ENCODE results near the gene CACNA1G. TPM values are rescaled to one million over a fixed set of nuclear protein-coding genes. Genes with fewer than 3 reads are reported as not detected.

CACNA1G gene
- total and polyA plus RNA-seq, 4 donors: 0.29 to 2.8 TPM; not detected in 2

- no peaks in the 10 kb centered on the region for H3K36me3 ChIP-seq (ENCODE audit: control insufficient read depth in 1 of 2, insufficient read depth in 2 of 2, low read length in 1 of 2)
- H3K27ac ChIP-seq (ENCODE audit: low read depth in 1 of 2, low read length in 2 of 2): no peak overlapping the region
- ATAC-seq (ENCODE audit: low FRiP score) (no peak), DNase-seq (no peak)
- 85% methylated on average over 13 of the region's 13 CpGs for WGBS, 2 donors
- intact Hi-C loops (cut with DNase I): no loop called here
- H3K9me3 ChIP-seq (ENCODE audit: control insufficient read depth, low read length): no peaks in the 10 kb centered on the region
- no peaks in the 10 kb centered on the region for H3K4me1 ChIP-seq (ENCODE audit: control insufficient read depth in 1 of 2, insufficient read depth in 2 of 2, low read length in 2 of 2)
- no peaks in the 10 kb centered on the region for H3K27me3 ChIP-seq (ENCODE audit: control insufficient read depth in 1 of 2, insufficient read depth in 2 of 2, low read length in 1 of 2)
- H3K4me3 ChIP-seq (ENCODE audit: low read length in 2 of 2): no peak overlapping the region
These were observed 41.4 kb downstream of the CACNA1G start for GRCh38 chr17:50601823-50602375.

- H3K27ac ChIP-seq (ENCODE audit: low read depth in 1 of 2, low read length in 2 of 2): no peak overlapping the region
- WGBS, 2 donors: 94 to 96% methylated on average over 18 of the region's 18 CpGs
- H3K4me3 ChIP-seq (ENCODE audit: low read length in 2 of 2): no peak overlapping the region
- no peaks in the 10 kb centered on the region for H3K4me1 ChIP-seq (ENCODE audit: control insufficient read depth in 1 of 2, insufficient read depth in 2 of 2, low read length in 2 of 2)
- DNase-seq (no peak), ATAC-seq (ENCODE audit: low FRiP score) (no peak)
- no peaks in the 10 kb centered on the region for H3K27me3 ChIP-seq (ENCODE audit: control insufficient read depth in 1 of 2, insufficient read depth in 2 of 2, low read length in 1 of 2)
- H3K9me3 ChIP-seq (ENCODE audit: control insufficient read depth, low read length): no peaks in the 10 kb centered on the region
- no peaks in the 10 kb centered on the region for H3K36me3 ChIP-seq (ENCODE audit: control insufficient read depth in 1 of 2, insufficient read depth in 2 of 2, low read length in 1 of 2)
- intact Hi-C loops (cut with DNase I): no loop called here
These were observed 42.3 kb downstream of the CACNA1G start for GRCh38 chr17:50602836-50603235.

- no peaks in the 10 kb centered on the region for H3K36me3 ChIP-seq (ENCODE audit: control insufficient read depth in 1 of 2, insufficient read depth in 2 of 2, low read length in 1 of 2)
- H3K27me3 ChIP-seq (ENCODE audit: control insufficient read depth in 1 of 2, insufficient read depth in 2 of 2, low read length in 1 of 2): no peaks in the 10 kb centered on the region
- no peak for DNase-seq
- H3K9me3 ChIP-seq (ENCODE audit: control insufficient read depth, low read length): no peaks in the 10 kb centered on the region
- H3K4me3 ChIP-seq (ENCODE audit: low read length in 2 of 2): no peak overlapping the region
- H3K4me1 ChIP-seq (ENCODE audit: control insufficient read depth in 1 of 2, insufficient read depth in 2 of 2, low read length in 2 of 2): no peaks in the 10 kb centered on the region
- no peak overlapping the region for H3K27ac ChIP-seq (ENCODE audit: low read depth in 1 of 2, low read length in 2 of 2)
- WGBS, 2 donors: 89% methylated on average over 9 of the region's 9 CpGs
- ATAC-seq (ENCODE audit: low FRiP score): no peak
- intact Hi-C loops (cut with DNase I): no loop called here
These were observed 42.8 kb downstream of the CACNA1G start for GRCh38 chr17:50603340-50603739.

- Histone ChIP-seq H3K27me3 (ENCODE audit: control insufficient read depth in 1 of 2, insufficient read depth in 2 of 2, low read length in 1 of 2) (no peaks in the 10 kb centered on the region), H3K27ac (ENCODE audit: low read depth in 1 of 2, low read length in 2 of 2) (no peak overlapping the region), H3K36me3 (ENCODE audit: control insufficient read depth in 1 of 2, insufficient read depth in 2 of 2, low read length in 1 of 2) (no peaks in the 10 kb centered on the region), H3K4me1 (ENCODE audit: control insufficient read depth in 1 of 2, insufficient read depth in 2 of 2, low read length in 2 of 2) (no peaks in the 10 kb centered on the region), H3K9me3 (ENCODE audit: control insufficient read depth, low read length) (no peaks in the 10 kb centered on the region), H3K4me3 (ENCODE audit: low read length in 2 of 2) (no peak overlapping the region)
- intact Hi-C loops (cut with DNase I): no loop called here
- peak; percentile 81 to 83 for DNase-seq
- WGBS, 2 donors: 0 to 2% methylated on average over 13 of the region's 13 CpGs
- peak; percentile 74 for ATAC-seq (ENCODE audit: low FRiP score)
These were observed 44.0 kb downstream of the CACNA1G start for GRCh38 chr17:50604513-50604912.

- H3K4me3 ChIP-seq (ENCODE audit: low read length in 2 of 2): no peak overlapping the region
- H3K9me3 ChIP-seq (ENCODE audit: control insufficient read depth, low read length): no peaks in the 10 kb centered on the region
- intact Hi-C loops (cut with DNase I): no loop called here
- H3K27ac ChIP-seq (ENCODE audit: low read depth in 1 of 2, low read length in 2 of 2): no peak overlapping the region
- ATAC-seq (ENCODE audit: low FRiP score): no peak
- no peaks in the 10 kb centered on the region for H3K4me1 ChIP-seq (ENCODE audit: control insufficient read depth in 1 of 2, insufficient read depth in 2 of 2, low read length in 2 of 2)
- no peak for DNase-seq
- no peaks in the 10 kb centered on the region for H3K27me3 ChIP-seq (ENCODE audit: control insufficient read depth in 1 of 2, insufficient read depth in 2 of 2, low read length in 1 of 2)
- no peaks in the 10 kb centered on the region for H3K36me3 ChIP-seq (ENCODE audit: control insufficient read depth in 1 of 2, insufficient read depth in 2 of 2, low read length in 1 of 2)
- WGBS, 2 donors: 81 to 83% methylated on average over 10 of the region's 10 CpGs
These were observed 44.9 kb downstream of the CACNA1G start for GRCh38 chr17:50605429-50605828.

- Histone ChIP-seq H3K27ac (ENCODE audit: low read depth in 1 of 2, low read length in 2 of 2) (no peak overlapping the region), H3K27me3 (ENCODE audit: control insufficient read depth in 1 of 2, insufficient read depth in 2 of 2, low read length in 1 of 2) (no peaks in the 10 kb centered on the region), H3K4me1 (ENCODE audit: control insufficient read depth in 1 of 2, insufficient read depth in 2 of 2, low read length in 2 of 2) (no peaks in the 10 kb centered on the region), H3K4me3 (ENCODE audit: low read length in 2 of 2) (no peak overlapping the region), H3K9me3 (ENCODE audit: control insufficient read depth, low read length) (no peaks in the 10 kb centered on the region), H3K36me3 (ENCODE audit: control insufficient read depth in 1 of 2, insufficient read depth in 2 of 2, low read length in 1 of 2) (no peaks in the 10 kb centered on the region)
- intact Hi-C loops (cut with DNase I): no loop called here
- 92 to 95% methylated on average over 18 to 19 of the region's 19 CpGs for WGBS, 2 donors
- ATAC-seq (ENCODE audit: low FRiP score) (no peak), DNase-seq (no peak)
These were observed 47.1 kb downstream of the CACNA1G start for GRCh38 chr17:50607522-50608175.

GRCh38 chr17:50608700-50609379 is 48.3 kb downstream of the CACNA1G start:
- 88 to 91% methylated on average over 21 to 22 of the region's 22 CpGs for WGBS, 2 donors
- no peak overlapping the region for H3K4me3 ChIP-seq (ENCODE audit: low read length in 2 of 2)
- no peak for DNase-seq
- H3K9me3 ChIP-seq (ENCODE audit: control insufficient read depth, low read length): no peaks in the 10 kb centered on the region
- no peaks in the 10 kb centered on the region for H3K4me1 ChIP-seq (ENCODE audit: control insufficient read depth in 1 of 2, insufficient read depth in 2 of 2, low read length in 2 of 2)
- no peak for ATAC-seq (ENCODE audit: low FRiP score)
- no peak overlapping the region for H3K27ac ChIP-seq (ENCODE audit: low read depth in 1 of 2, low read length in 2 of 2)
- no peaks in the 10 kb centered on the region for H3K36me3 ChIP-seq (ENCODE audit: control insufficient read depth in 1 of 2, insufficient read depth in 2 of 2, low read length in 1 of 2)
- H3K27me3 ChIP-seq (ENCODE audit: control insufficient read depth in 1 of 2, insufficient read depth in 2 of 2, low read length in 1 of 2): no peaks in the 10 kb centered on the region
- intact Hi-C loops (cut with DNase I): no loop called here

- ATAC-seq (ENCODE audit: low FRiP score) (no peak), DNase-seq (no peak)
- WGBS, 2 donors: 92 to 94% methylated on average over 23 to 24 of the region's 24 CpGs
- Histone ChIP-seq H3K4me1 (ENCODE audit: control insufficient read depth in 1 of 2, insufficient read depth in 2 of 2, low read length in 2 of 2) (no peaks in the 10 kb centered on the region), H3K27me3 (ENCODE audit: control insufficient read depth in 1 of 2, insufficient read depth in 2 of 2, low read length in 1 of 2) (no peaks in the 10 kb centered on the region), H3K4me3 (ENCODE audit: low read length in 2 of 2) (no peak overlapping the region), H3K36me3 (ENCODE audit: control insufficient read depth in 1 of 2, insufficient read depth in 2 of 2, low read length in 1 of 2) (no peaks in the 10 kb centered on the region), H3K27ac (ENCODE audit: low read depth in 1 of 2, low read length in 2 of 2) (no peak overlapping the region), H3K9me3 (ENCODE audit: control insufficient read depth, low read length) (no peaks in the 10 kb centered on the region)
- intact Hi-C loops (cut with DNase I): no loop called here
These were observed 49.0 kb downstream of the CACNA1G start for GRCh38 chr17:50609380-50610074.

Measured in aorta (tissue), 5 donors.